ENCODE results near the gene SLF2.

SLF2 gene

DNA sequence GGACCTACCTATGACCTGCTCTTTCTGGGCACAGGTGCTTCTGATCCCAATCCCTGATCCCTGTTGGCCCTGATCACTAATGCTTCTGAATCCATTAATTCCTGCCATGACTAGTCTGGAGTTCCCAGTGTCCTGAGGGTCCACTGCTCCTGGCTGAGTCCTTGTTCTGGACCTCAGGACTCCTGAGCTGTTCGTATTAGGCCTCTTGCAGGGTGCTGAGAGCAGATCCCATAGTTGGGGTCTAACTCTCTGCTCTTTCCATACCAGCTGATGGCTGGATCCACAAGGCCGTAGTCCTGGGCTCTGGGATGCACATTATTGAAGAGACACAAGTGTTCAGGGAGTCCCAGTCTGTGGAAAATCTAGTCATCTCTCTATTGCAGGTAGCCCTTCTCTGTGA is 67.5 kb downstream of the SLF2 start:
- H3K36me3 ChIP-seq (ENCODE audit: control insufficient read depth, insufficient read depth, low read length): peaks cover 6% of the 10 kb centered on the region
- no peaks in the 10 kb centered on the region for H3K27me3 ChIP-seq (replicated peaks; ENCODE audit: control insufficient read depth, insufficient read depth, low read length)
- DNase-seq (ENCODE audit: extremely low read depth, insufficient read length): no peak
- TF ChIP-seq, protein P1, sequence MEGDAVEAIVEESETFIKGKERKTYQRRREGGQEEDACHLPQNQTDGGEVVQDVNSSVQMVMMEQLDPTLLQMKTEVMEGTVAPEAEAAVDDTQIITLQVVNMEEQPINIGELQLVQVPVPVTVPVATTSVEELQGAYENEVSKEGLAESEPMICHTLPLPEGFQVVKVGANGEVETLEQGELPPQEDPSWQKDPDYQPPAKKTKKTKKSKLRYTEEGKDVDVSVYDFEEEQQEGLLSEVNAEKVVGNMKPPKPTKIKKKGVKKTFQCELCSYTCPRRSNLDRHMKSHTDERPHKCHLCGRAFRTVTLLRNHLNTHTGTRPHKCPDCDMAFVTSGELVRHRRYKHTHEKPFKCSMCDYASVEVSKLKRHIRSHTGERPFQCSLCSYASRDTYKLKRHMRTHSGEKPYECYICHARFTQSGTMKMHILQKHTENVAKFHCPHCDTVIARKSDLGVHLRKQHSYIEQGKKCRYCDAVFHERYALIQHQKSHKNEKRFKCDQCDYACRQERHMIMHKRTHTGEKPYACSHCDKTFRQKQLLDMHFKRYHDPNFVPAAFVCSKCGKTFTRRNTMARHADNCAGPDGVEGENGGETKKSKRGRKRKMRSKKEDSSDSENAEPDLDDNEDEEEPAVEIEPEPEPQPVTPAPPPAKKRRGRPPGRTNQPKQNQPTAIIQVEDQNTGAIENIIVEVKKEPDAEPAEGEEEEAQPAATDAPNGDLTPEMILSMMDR (IDR thresholded peaks at IDR 0.05; ENCODE audit: insufficient read depth, low read length, poor library complexity, severe bottlenecking): no peak
- H3K4me3 ChIP-seq (replicated peaks; ENCODE audit: low read depth, low read length): no peak overlapping the region

DNA sequence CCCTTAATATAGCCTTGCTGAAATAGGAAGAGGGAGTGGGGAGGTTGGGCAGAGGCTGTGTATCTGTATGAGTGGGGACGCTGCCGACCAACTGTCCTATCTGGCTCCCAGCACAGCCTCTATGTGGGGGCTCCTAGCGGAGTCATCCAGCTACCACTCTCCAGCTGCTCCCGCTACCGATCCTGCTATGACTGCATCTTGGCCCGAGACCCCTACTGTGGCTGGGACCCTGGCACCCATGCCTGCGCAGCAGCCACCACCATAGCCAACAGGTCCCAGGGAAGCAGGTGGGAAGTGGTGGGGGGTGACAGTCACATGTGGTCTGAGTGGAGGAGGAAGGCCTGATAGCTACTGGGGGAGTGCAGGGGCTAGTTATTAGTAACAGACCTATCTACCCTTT is 67.9 kb downstream of the SLF2 start:
- no peak overlapping the region for H3K4me3 ChIP-seq (replicated peaks; ENCODE audit: low read depth, low read length)
- DNase-seq (ENCODE audit: extremely low read depth, insufficient read length): no peak
- TF ChIP-seq, protein P1 (IDR thresholded peaks at IDR 0.05; ENCODE audit: insufficient read depth, low read length, poor library complexity, severe bottlenecking): no peak
- no peaks in the 10 kb centered on the region for H3K27me3 ChIP-seq (replicated peaks; ENCODE audit: control insufficient read depth, insufficient read depth, low read length)
- H3K36me3 ChIP-seq (ENCODE audit: control insufficient read depth, insufficient read depth, low read length): peaks cover 7% of the 10 kb centered on the region

DNA sequence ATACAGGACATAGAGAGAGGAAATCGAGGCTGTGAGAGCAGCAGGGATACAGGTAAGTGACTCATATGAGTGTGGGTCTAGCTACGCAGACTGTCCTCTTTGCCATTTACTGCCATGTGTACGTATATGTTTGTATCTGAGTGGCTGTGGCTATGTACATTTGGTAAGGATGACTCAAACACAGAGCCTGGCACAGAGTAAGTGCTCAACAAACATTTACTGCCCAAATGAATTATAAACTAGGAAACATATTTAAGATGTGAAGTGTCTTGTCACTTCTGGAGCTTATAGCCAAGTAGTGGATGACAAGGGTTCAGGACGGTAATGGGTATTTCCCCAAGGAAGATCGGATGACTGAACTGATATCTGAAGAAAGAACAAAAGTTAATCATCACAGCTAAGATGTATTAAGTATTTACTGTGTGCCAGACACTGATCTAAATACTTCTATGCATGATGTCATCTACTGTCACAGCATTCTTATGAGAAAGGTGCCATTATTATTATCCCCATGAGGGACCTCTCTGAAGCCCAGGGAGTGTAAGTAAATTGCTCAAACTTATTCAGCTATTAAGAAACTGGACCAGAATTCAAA is 68.5 kb downstream of the SLF2 start:
- Histone ChIP-seq H3K27me3 (replicated peaks; ENCODE audit: control insufficient read depth, insufficient read depth, low read length) (no peaks in the 10 kb centered on the region), H3K4me3 (replicated peaks; ENCODE audit: low read depth, low read length) (no peak overlapping the region), H3K36me3 (ENCODE audit: control insufficient read depth, insufficient read depth, low read length) (peaks cover 7% of the 10 kb centered on the region)
- TF ChIP-seq, protein P1 (IDR thresholded peaks at IDR 0.05; ENCODE audit: insufficient read depth, low read length, poor library complexity, severe bottlenecking): no peak
- no peak for DNase-seq (ENCODE audit: extremely low read depth, insufficient read length)

DNA sequence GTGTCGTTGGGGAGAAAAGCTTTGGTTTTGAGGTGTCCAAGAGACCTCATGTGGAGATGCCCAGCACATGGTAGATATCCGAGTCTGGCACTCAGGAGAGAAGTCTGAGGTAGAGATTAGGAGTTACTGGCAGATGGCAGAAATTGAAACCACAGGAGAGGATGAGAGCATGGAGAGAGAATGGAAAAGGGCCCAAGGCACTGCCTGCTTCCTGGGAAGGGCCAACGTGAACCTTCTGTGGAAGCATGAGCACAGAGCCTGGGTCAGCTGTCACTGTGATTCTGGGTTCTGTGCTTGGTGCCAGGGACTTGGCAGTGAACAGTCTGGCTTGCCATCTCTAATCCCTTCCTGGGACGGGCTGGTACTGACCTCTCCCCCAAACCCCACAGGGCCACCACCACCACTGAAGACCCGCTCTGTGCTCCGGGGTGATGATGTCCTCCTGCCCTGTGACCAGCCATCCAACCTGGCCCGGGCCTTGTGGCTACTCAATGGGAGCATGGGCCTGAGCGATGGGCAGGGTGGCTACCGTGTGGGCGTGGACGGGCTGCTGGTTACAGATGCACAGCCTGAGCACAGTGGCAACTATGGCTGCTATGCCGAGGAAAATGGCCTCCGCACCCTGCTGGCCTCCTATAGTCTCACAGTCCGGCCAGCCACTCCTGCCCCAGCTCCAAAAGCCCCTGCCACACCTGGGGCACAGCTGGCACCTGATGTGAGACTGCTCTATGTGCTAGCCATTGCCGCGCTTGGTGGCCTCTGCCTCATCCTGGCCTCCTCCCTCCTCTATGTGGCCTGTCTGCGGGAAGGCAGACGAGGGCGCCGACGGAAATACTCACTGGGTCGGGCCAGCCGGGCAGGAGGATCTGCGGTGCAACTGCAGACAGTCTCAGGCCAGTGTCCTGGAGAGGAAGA is 70.4 kb downstream of the SLF2 start:
- peaks cover 7% of the 10 kb centered on the region for H3K36me3 ChIP-seq (ENCODE audit: control insufficient read depth, insufficient read depth, low read length)

DNA sequence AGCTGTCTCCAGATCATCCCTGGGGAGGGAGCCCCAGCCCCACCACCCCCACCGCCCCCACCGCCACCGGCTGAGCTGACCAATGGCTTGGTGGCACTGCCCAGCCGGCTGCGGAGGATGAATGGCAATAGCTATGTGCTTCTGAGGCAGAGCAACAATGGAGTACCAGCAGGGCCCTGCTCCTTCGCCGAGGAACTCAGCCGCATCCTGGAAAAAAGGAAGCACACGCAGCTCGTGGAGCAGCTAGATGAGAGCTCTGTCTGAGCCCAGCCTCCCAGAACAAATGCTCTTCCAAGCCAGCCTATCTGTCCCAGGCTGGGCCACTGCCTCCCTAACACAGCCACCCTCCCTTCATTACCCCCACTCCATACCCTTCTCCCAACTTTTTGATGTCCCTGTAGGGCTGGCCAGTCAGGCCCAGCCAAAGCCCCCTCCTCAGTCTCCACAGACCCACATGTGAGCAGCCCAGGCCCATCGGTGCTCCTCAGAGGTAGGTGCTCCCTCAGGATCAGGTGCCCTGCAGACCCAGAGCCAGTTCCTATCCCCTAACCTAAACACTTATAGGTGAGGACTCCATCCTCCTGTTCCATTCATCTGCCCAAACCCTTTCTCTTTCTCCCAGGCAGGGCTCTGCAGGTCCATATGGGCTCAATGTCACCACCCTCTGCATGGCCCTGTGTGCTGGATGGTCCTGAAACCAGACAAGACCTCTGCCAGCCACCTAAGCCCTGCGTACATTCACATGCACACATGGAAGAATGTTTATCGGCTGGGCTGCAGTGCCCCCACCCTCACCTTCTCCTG is 71.3 kb downstream of the SLF2 start:
- no peaks in the 10 kb centered on the region for H3K27me3 ChIP-seq (replicated peaks; ENCODE audit: control insufficient read depth, insufficient read depth, low read length)
- TF ChIP-seq, protein P1 (IDR thresholded peaks at IDR 0.05; ENCODE audit: insufficient read depth, low read length, poor library complexity, severe bottlenecking): no peak
- H3K36me3 ChIP-seq (ENCODE audit: control insufficient read depth, insufficient read depth, low read length): peaks cover 7% of the 10 kb centered on the region
- DNase-seq (ENCODE audit: extremely low read depth, insufficient read length): no peak
- no peak overlapping the region for H3K4me3 ChIP-seq (replicated peaks; ENCODE audit: low read depth, low read length)

More for the DNA sequence above, 70.4 kb downstream of the SLF2 start:
- no peaks in the 10 kb centered on the region for H3K27me3 ChIP-seq (replicated peaks; ENCODE audit: control insufficient read depth, insufficient read depth, low read length)
- no peak for DNase-seq (ENCODE audit: extremely low read depth, insufficient read length)
- H3K4me3 ChIP-seq (replicated peaks; ENCODE audit: low read depth, low read length): no peak overlapping the region
- TF ChIP-seq, protein P1 (IDR thresholded peaks at IDR 0.05; ENCODE audit: insufficient read depth, low read length, poor library complexity, severe bottlenecking): no peak

Data from GM06990 (cell line).